Fibroblast of lung (primary cell): ENCODE measurements around the gene UCK2.

ENCODE experiments used
- EZH2 ChIP-seq: IDR thresholded peaks from 2 replicates; pipeline ENCODE4 v1.5.1; 2012; ENCODE audit warnings: low read length, control low read depth, mild to moderate bottlenecking; ENCODE audit errors: missing control alignments
- TF ChIP-seq, protein P1 (sequence below), 2 donors: IDR thresholded peaks in 1 of 2; conservative IDR thresholded peaks in 1 of 2; 1 replicate in 1 of 2; 2 replicates in 1 of 2; pipeline ENCODE4 v1.5.1; 2011 to 2012; ENCODE audit warnings: low read length in 2 of 2, control low read depth in 1 of 2, inconsistent platforms in 1 of 2, low read depth in 1 of 2, mild to moderate bottlenecking in 1 of 2

DNA sequence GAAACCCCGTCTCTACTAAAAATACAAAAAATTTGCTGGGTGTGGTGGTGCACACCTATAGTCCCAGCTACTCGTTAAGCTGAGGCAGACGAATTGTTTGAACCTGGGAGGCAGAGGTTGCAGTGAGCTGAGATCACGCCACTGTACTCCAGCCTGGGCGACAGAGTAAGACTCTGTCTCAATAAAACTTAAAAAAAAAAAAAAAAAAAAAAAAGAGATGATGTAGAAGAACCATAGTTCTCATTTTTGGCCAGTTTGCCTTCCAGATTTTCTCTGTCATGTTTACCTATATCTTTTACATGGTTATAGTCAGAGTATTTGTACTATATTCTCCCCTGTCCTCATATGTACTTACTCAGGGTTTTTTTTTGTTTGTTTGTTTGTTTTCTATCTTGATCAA lies 53.6 kb downstream of the UCK2 start:
- TF ChIP-seq, protein P1, sequence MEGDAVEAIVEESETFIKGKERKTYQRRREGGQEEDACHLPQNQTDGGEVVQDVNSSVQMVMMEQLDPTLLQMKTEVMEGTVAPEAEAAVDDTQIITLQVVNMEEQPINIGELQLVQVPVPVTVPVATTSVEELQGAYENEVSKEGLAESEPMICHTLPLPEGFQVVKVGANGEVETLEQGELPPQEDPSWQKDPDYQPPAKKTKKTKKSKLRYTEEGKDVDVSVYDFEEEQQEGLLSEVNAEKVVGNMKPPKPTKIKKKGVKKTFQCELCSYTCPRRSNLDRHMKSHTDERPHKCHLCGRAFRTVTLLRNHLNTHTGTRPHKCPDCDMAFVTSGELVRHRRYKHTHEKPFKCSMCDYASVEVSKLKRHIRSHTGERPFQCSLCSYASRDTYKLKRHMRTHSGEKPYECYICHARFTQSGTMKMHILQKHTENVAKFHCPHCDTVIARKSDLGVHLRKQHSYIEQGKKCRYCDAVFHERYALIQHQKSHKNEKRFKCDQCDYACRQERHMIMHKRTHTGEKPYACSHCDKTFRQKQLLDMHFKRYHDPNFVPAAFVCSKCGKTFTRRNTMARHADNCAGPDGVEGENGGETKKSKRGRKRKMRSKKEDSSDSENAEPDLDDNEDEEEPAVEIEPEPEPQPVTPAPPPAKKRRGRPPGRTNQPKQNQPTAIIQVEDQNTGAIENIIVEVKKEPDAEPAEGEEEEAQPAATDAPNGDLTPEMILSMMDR (conservative IDR thresholded peaks at IDR 0.05 in 1 of 2, IDR thresholded peaks at IDR 0.05 in 1 of 2; ENCODE audit: low read depth in 1 of 2, low read length in 2 of 2): no peak
- no peak for TF ChIP-seq EZH2
